Iris pigment epithelial cell (primary cell): ENCODE results near the gene TMOD1.
"Not testable (repeated sequence)": the region's sequence is repeated elsewhere in the genome, so short reads cannot be mapped to it uniquely, and the experiment has no call there.

Experiments used
- DNase-seq: peaks from one replicate; pipeline ENCODE4 v3.0.0-alpha.2; 2011; ENCODE audit warnings: low read depth

The TMOD1 gene

GRCh38 chr9:97567894-97568202 is 66.4 kb downstream of the TMOD1 start:
- DNase-seq = no peak

- no peak for DNase-seq
Observed at GRCh38 chr9:97568461-97569275, 67.2 kb downstream of the TMOD1 start.

GRCh38 chr9:97570899-97571298 is 69.4 kb downstream of the TMOD1 start:
- DNase-seq = no peak

- no peak for DNase-seq
Observed at GRCh38 chr9:97571664-97572063, 70.2 kb downstream of the TMOD1 start.

- no peak for DNase-seq
Observed at GRCh38 chr9:97572196-97572891, 70.9 kb downstream of the TMOD1 start.

- no peak for DNase-seq
Observed at GRCh38 chr9:97572892-97573365, 71.5 kb downstream of the TMOD1 start.

- DNase-seq = peak; percentile 10
Observed at GRCh38 chr9:97573482-97574073, 72.1 kb downstream of the TMOD1 start.

- DNase-seq = not testable (repeated sequence)
Observed at GRCh38 chr9:97574101-97574571, 72.7 kb downstream of the TMOD1 start.

- not testable (repeated sequence) for DNase-seq
Observed at GRCh38 chr9:97574921-97575672, 73.6 kb downstream of the TMOD1 start.

- no peak for DNase-seq
Observed at GRCh38 chr9:97575673-97576200, 74.3 kb downstream of the TMOD1 start.

GRCh38 chr9:97577051-97577450 is 75.6 kb downstream of the TMOD1 start:
- no peak for DNase-seq

GRCh38 chr9:97578846-97579245 is 77.4 kb downstream of the TMOD1 start:
- no peak for DNase-seq

GRCh38 chr9:97579914-97580313 is 78.4 kb downstream of the TMOD1 start:
- DNase-seq = no peak

GRCh38 chr9:97581590-97581989 is 80.1 kb downstream of the TMOD1 start:
- not testable (repeated sequence) for DNase-seq

GRCh38 chr9:97584778-97585177 is 83.3 kb downstream of the TMOD1 start:
- DNase-seq = not testable (repeated sequence)

- not testable (repeated sequence) for DNase-seq
Observed at GRCh38 chr9:97586909-97587308, 85.4 kb downstream of the TMOD1 start.

- DNase-seq = no peak
Observed at GRCh38 chr9:97591535-97591934, 90.1 kb downstream of the TMOD1 start.

- DNase-seq = no peak
Observed at GRCh38 chr9:97592126-97592525, 90.7 kb downstream of the TMOD1 start.

GRCh38 chr9:97593960-97594359 is 92.5 kb downstream of the TMOD1 start:
- no peak for DNase-seq

- DNase-seq = no peak
Observed at GRCh38 chr9:97594381-97594921, 93.0 kb downstream of the TMOD1 start.

GRCh38 chr9:97596906-97597305 is 95.4 kb downstream of the TMOD1 start:
- DNase-seq = no peak
